GM10266 (cell line): Measurements from ENCODE around the gene CDKN2B-AS1.
"Not testable (repeated sequence)": the region's sequence is repeated elsewhere in the genome, so short reads cannot be mapped to it uniquely, and the experiment has no call there.

ENCODE experiments used
- DNase-seq: peaks from one replicate; pipeline ENCODE4 v3.0.0; 2012; ENCODE audit errors: extremely low spot score
- CTCF ChIP-seq: IDR thresholded peaks from 2 replicates; pipeline ENCODE4 v1.5.1; 2012; ENCODE audit warnings: mild to moderate bottlenecking, low read depth; ENCODE audit not compliant: control insufficient read depth, insufficient read depth; ENCODE audit errors: missing control alignments

Gene CDKN2B-AS1

DNA sequence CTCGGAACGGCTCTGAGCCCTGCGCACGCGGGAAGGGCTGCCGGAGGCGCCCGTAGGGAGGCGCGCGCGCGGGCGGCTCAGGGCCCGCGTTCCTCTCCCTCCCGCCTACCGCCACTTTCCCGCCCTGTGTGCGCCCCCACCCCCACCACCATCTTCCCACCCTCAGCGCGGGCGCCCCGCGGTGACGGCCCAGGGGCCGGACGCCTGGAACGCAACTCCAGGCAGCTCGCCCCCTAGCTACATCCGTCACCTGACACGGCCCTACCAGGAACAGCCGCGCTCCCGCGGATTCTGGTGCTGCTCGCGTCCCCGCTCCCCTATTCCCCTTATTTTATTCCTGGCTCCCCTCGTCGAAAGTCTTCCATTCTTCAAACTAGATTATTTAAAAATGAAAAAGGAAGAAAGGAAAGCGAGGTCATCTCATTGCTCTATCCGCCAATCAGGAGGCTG, at the start of gene CDKN2B-AS1:
TSS of gene CDKN2B-AS1 (plus strand) at position 236 of the 450 bp plus-strand sequence.
- peak; percentile 72 for DNase-seq
- peak; percentile 32 for TF ChIP-seq CTCF

DNA sequence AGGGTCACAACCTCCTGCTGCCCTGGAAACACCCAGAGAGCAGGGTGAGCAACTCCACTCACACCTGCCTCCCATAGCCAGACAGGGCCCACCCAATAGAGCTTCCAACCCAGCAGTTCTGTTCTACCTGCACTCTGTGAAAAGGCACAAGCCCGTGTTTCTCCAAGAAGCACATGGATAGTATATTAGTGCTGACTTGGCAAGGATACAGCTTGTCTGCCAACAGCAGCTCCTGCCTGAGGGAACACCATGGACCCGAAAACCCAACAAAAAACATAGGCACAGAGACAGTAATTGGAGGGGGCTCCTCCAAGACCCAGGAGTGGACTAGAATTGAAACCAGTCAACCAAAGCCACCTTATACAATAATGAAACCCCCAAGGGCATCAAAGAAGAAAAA, 49.0 kb upstream of the CDKN2B-AS1 start:
- no peak for DNase-seq
- no peak for TF ChIP-seq CTCF

DNA sequence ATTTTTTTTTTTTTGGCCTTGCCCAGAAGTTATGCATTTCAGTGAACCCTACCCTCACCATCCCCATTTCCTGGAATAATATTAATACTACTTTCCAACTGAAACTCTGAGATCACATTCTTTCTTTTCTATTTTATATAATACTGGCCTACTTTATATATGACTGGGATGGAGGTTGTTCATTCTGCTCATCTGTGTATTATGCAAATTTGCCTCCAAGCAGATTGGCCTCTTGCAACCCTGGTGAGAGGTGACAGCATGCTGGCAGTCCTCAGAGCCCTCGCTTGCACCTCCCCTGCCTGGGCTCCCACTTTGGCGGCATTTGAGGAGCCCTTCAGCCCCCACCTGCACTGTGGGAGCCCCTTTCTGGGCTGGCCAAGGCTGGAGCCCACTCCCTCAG, 35.8 kb upstream of the CDKN2B-AS1 start:
- DNase-seq, result no peak
- no peak for TF ChIP-seq CTCF

GRCh38 chr9:21959268-21959667, 35.3 kb upstream of the CDKN2B-AS1 start:
- DNase-seq, result not testable (repeated sequence)

DNA sequence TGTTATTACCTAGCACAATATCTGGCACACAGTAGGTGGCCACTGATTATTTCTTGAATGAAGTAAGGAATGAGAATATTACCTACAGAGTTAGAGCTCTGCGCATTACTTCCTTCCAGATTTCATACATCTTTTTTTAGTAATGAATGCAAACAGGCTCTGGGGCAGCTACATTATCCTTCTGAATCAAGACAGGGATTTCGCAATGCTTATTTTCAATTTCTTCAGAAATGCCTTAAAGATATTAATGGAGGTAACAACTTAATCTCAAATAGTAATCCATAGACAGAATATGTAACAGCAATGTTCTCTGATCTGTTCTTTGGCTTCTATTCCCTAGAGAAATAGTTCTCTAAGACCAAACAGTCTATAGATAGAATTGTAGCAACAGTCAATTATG, 33.0 kb upstream of the CDKN2B-AS1 start:
- no peak for TF ChIP-seq CTCF
- no peak for DNase-seq

GRCh38 chr9:21964925-21965385, 29.6 kb upstream of the CDKN2B-AS1 start:
- no peak for TF ChIP-seq CTCF
- peak; percentile 70 for DNase-seq

GRCh38 chr9:21965401-21965951, 29.1 kb upstream of the CDKN2B-AS1 start:
- peak; percentile 60 for TF ChIP-seq CTCF
- peak; percentile 84 for DNase-seq

GRCh38 chr9:21966140-21966851, 28.3 kb upstream of the CDKN2B-AS1 start:
- no peak for DNase-seq
- TF ChIP-seq CTCF, result no peak
